Esophagus muscularis mucosa (tissue), 4 donors: ENCODE measurements around the gene ZNF213. TPM values are rescaled to one million over a fixed set of nuclear protein-coding genes. Genes with fewer than 3 reads are reported as not detected.

Experiments used
- DNase-seq: peaks from one replicate; pipeline ENCODE4 v3.0.0-alpha.2; 2017; ENCODE audit errors: extremely low spot score
- H3K27ac ChIP-seq, 4 donors: fragments of 200-600 bp; sonication (generic); replicated peaks in 1 of 4; 1 replicate in 3 of 4; 2 replicates in 1 of 4; pipeline ENCODE4 v1.5.1; 2016 to 2019; ENCODE audit warnings: mild to moderate bottlenecking in 1 of 4
- H3K27me3 ChIP-seq, 4 donors: fragments of 200-600 bp; sonication (generic); one replicate each; pipeline versions ENCODE4 v1.5.1 to v1.6.0; 2016 to 2019
- H3K36me3 ChIP-seq, 4 donors: fragments of 200-600 bp; sonication (generic); one replicate each; pipeline ENCODE4 v1.5.1; 2016 to 2019
- H3K4me1 ChIP-seq, 4 donors: fragments of 200-600 bp; sonication (generic); one replicate each; pipeline ENCODE4 v1.5.1; 2016 to 2019
- H3K4me3 ChIP-seq, 4 donors: fragments of 200-600 bp; sonication (generic); 1 replicate in 2 of 4; 2 replicates in 2 of 4; pipeline ENCODE4 v1.5.1; 2016 to 2019; ENCODE audit warnings: mild to moderate bottlenecking in 4 of 4, moderate library complexity in 1 of 4
- H3K9me3 ChIP-seq, 4 donors: fragments of 200-600 bp; sonication (generic); 1 replicate in 3 of 4; 2 replicates in 1 of 4; pipeline ENCODE4 v1.5.1; 2016 to 2019
- CTCF ChIP-seq, 3 experiments: fragments of 200-600 bp in 2 of 3; fragments of 450-650 bp in 1 of 3; sonication (generic) in 2 of 3; IDR thresholded peaks; one replicate each; pipeline ENCODE4 v1.5.1; 2017 to 2019; ENCODE audit warnings: antibody characterized with exemption in 3 of 3, mild to moderate bottlenecking in 2 of 3, moderate library complexity in 1 of 3
- EP300 ChIP-seq: sonication (generic); formaldehyde crosslinking; IDR thresholded peaks from one replicate; pipeline ENCODE4 v1.6.1; 2017; ENCODE audit warnings: antibody characterized with exemption
- POLR2A ChIP-seq: fragments of 450-650 bp; IDR thresholded peaks from one replicate; pipeline ENCODE4 v1.6.1; 2017; ENCODE audit warnings: antibody characterized with exemption, moderate library complexity, mild to moderate bottlenecking, low read depth
- POLR2AphosphoS5 ChIP-seq, 2 donors: sonication (generic); formaldehyde crosslinking; IDR thresholded peaks; one replicate each; pipeline ENCODE4 v1.6.1; 2017; ENCODE audit warnings: antibody characterized with exemption in 2 of 2
- WGBS: methylation state at CpG from one replicate; pipeline ENCODE4 v1.1.5; 2018; 5-methylcytosine and 5-hydroxymethylcytosine counted together
- intact Hi-C: fragments of 100-400 bp; cut with DNase I; formaldehyde crosslinking; loops from one replicate; pipeline ENCODE4 v1.15.1; 2023
- total RNA-seq, 4 donors: library from RNA; depleted of rRNA; stranded (reverse); fragments of >200 nt; gene quantifications; one replicate each; pipeline versions ENCODE4 v1.1.0 to v1.2.1, GENCODE V29; 2016

Gene ZNF213
- total RNA-seq, 4 donors from 2014 or later, result 8.4 to 18.3 (median 13.5) TPM

DNA sequence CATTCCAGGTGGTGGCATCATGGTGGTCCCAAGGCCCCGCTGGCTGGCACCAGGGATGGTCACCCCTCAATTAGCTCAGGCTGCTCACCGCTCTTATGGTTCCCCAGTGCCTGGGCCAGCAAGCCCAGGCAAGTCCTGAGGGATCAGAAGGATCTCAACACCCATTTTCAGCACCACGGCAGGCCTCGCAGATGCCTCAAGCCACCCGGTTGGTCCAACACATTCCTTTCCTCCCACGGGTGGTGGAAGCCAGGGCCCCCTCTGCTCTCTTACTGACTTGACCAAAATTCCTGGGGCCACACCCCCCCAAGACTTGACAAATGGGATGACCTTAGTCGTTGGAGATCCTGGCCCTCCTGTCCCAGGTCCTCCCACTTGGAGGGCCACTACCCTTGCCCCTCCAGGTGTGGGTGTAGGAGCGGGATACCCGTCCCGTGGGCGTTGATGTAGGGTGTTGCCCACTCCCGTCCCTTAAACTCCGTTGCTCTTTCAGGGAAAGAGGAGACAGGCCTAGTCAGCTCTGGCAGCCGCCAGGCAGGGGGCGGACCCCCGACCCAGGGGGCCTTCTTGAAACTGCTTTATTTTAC lies 16.5 kb upstream of the ZNF213 start:
- TF ChIP-seq CTCF (IDR thresholded peaks at IDR 0.05) (no peak), POLR2AphosphoS5 (IDR thresholded peaks at IDR 0.05) (no peak), POLR2A (no peak), EP300 (no peak)
- no peak overlapping the region for H3K27ac ChIP-seq
- no peak for DNase-seq
- 88% methylated on average over 16 of the region's 16 CpGs for WGBS
- H3K36me3 ChIP-seq, result peaks cover 11 to 69% (median 59%) of the 10 kb centered on the region in 4 donors
- intact Hi-C loops, result no loop called here
- no peak overlapping the region for H3K4me3 ChIP-seq
- H3K4me1 ChIP-seq, result peaks cover 13 to 30% (median 18%) of the 10 kb centered on the region in 4 donors
- H3K27me3 ChIP-seq, result no peaks in the 10 kb centered on the region
- no peaks in the 10 kb centered on the region for H3K9me3 ChIP-seq

DNA sequence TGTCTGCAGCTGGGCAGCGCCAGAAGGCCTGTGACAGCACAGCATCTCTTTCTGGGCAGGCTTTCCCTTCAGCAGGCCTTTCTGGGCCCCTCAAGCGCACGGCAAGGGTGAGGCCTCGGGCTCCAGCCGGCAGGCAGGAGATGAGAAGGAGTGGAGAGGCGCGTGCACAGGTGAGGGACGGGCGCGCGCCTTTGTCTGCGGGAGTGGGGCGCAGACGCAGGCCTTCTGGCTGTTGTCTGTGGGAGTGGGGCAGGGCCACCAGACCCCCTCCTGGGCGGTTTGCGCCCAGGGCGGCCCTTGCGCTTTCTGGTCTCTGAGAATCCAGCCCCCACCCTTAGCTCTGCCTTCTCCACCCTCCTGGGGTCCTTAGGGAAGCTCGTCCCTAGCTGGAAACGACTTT lies 16.0 kb upstream of the ZNF213 start:
- H3K27ac ChIP-seq, result no peak overlapping the region
- no peaks in the 10 kb centered on the region for H3K9me3 ChIP-seq
- peaks cover 13 to 30% (median 18%) of the 10 kb centered on the region in 4 donors for H3K4me1 ChIP-seq
- intact Hi-C loops, result no loop called here
- no peak overlapping the region for H3K4me3 ChIP-seq
- no peak for DNase-seq
- H3K36me3 ChIP-seq, result peaks cover 11 to 69% (median 59%) of the 10 kb centered on the region in 4 donors
- 95% methylated on average over 18 of the region's 20 CpGs for WGBS
- TF ChIP-seq POLR2A (no peak), CTCF (IDR thresholded peaks at IDR 0.05) (no peak), POLR2AphosphoS5 (IDR thresholded peaks at IDR 0.05) (no peak), EP300 (no peak)
- no peaks in the 10 kb centered on the region for H3K27me3 ChIP-seq

GRCh38 chr16:3119286-3119685 lies 15.5 kb upstream of the ZNF213 start:
- no peaks in the 10 kb centered on the region for H3K9me3 ChIP-seq
- peaks cover 11 to 68% (median 59%) of the 10 kb centered on the region in 4 donors for H3K36me3 ChIP-seq
- WGBS, result 94% methylated on average over 25 of the region's 33 CpGs
- H3K4me3 ChIP-seq, result no peak overlapping the region
- H3K27ac ChIP-seq, result no peak overlapping the region
- peaks cover 11 to 28% (median 15%) of the 10 kb centered on the region in 4 donors for H3K4me1 ChIP-seq
- TF ChIP-seq POLR2AphosphoS5 (IDR thresholded peaks at IDR 0.05), result no peak
- no peak for TF ChIP-seq CTCF (IDR thresholded peaks at IDR 0.05)
- no peak for TF ChIP-seq POLR2A
- no peak for TF ChIP-seq EP300
- intact Hi-C loops, result no loop called here
- DNase-seq, result no peak
- no peaks in the 10 kb centered on the region for H3K27me3 ChIP-seq

GRCh38 chr16:3119701-3120408 lies 15.0 kb upstream of the ZNF213 start:
- H3K4me1 ChIP-seq, result peaks cover 9 to 25% (median 14%) of the 10 kb centered on the region in 4 donors
- no peaks in the 10 kb centered on the region for H3K27me3 ChIP-seq
- H3K4me3 ChIP-seq, result no peak overlapping the region
- no peak for DNase-seq
- no peak for TF ChIP-seq CTCF (IDR thresholded peaks at IDR 0.05)
- TF ChIP-seq POLR2AphosphoS5 (IDR thresholded peaks at IDR 0.05), result no peak
- TF ChIP-seq EP300, result no peak
- TF ChIP-seq POLR2A, result no peak
- no peaks in the 10 kb centered on the region for H3K9me3 ChIP-seq
- 95% methylated on average over 34 of the region's 57 CpGs for WGBS
- intact Hi-C loops, result no loop called here
- H3K27ac ChIP-seq, result no peak overlapping the region
- H3K36me3 ChIP-seq, result peaks cover 11 to 62% (median 57%) of the 10 kb centered on the region in 4 donors
